Heart left ventricle (tissue), 13 donors: ENCODE results near the gene SLC25A42.

Experiments
- POLR2A ChIP-seq, 2 donors: fragments of 450-650 bp; IDR thresholded peaks; one replicate each; pipeline ENCODE4 v1.6.1; 2017; ENCODE audit warnings: antibody characterized with exemption in 2 of 2, mild to moderate bottlenecking in 2 of 2, moderate library complexity in 2 of 2
- TF ChIP-seq, protein P1 (sequence below), 12 donors: fragments of 200-600 bp; sonication (generic) in 4 of 12; IDR thresholded peaks; one replicate each; pipeline versions ENCODE4 v1.5.0 to v1.8.0; 2018 to 2022; ENCODE audit warnings: antibody characterized with exemption in 12 of 12, mild to moderate bottlenecking in 5 of 12
- donor health status: ischemic (EF 13 %, LVEDD 7.1; RV severe dilation, severe dysfunction).
- donor health status: DM: no; HTN: yes; CAD: no.
- donor health status: DM: no; HTN: no; CAD: no.
- donor health status: ischemic (EF 25% LVEDD 6.9; RV normal size, moderate dysfunction).
- donor health status: ischemic (EF 25% LVEDD 5.7; RV mildly dilated, moderate dysfunction).
- donor health status: ischemic (EF 35%, LVEDD 5.7; RV mildly dilated, moderate dysfunction).
- donor health status: nonischemic (EF 11% LVEDD 7.7; RV severe dilation, severe dysfunction).
- donor health status: DM: yes; HTN: yes; CAD: no.
- donor health status: PGD.
- donor health status: ischemic (EF 29% LVEDD 5.4; RV normal size, mild dysfunction).
- donor health status: nonischemic (EF 23%, LVEDD 6.1; RV moderate dilation, normal function).

GRCh38 chr19:19075126-19075525 lies 11.3 kb downstream of the SLC25A42 start:
- TF ChIP-seq, protein P1, sequence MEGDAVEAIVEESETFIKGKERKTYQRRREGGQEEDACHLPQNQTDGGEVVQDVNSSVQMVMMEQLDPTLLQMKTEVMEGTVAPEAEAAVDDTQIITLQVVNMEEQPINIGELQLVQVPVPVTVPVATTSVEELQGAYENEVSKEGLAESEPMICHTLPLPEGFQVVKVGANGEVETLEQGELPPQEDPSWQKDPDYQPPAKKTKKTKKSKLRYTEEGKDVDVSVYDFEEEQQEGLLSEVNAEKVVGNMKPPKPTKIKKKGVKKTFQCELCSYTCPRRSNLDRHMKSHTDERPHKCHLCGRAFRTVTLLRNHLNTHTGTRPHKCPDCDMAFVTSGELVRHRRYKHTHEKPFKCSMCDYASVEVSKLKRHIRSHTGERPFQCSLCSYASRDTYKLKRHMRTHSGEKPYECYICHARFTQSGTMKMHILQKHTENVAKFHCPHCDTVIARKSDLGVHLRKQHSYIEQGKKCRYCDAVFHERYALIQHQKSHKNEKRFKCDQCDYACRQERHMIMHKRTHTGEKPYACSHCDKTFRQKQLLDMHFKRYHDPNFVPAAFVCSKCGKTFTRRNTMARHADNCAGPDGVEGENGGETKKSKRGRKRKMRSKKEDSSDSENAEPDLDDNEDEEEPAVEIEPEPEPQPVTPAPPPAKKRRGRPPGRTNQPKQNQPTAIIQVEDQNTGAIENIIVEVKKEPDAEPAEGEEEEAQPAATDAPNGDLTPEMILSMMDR (IDR thresholded peaks at IDR 0.05) = no peak
- no peak for TF ChIP-seq POLR2A (IDR thresholded peaks at IDR 0.05)
